Transverse colon (tissue), 4 donors: ENCODE measurements around the gene PPP1R15B. TPM values are rescaled to one million over a fixed set of nuclear protein-coding genes. Genes with fewer than 3 reads are reported as not detected.

Experiments
- DNase-seq: peaks from one replicate; pipeline ENCODE4 v3.0.0-alpha.2; 2019
- H3K27ac ChIP-seq, 4 donors: fragments of 200-600 bp; sonication (generic); 2 replicates each; pipeline ENCODE4 v1.5.1; 2016 to 2018; ENCODE audit warnings: inconsistent platforms in 4 of 4
- H3K27me3 ChIP-seq: fragments of 200-600 bp; sonication (generic); 2 replicates; pipeline ENCODE4 v1.5.1; 2017; ENCODE audit warnings: inconsistent platforms
- H3K36me3 ChIP-seq, 4 donors: fragments of 200-600 bp; sonication (generic); 2 replicates each; pipeline ENCODE4 v1.5.1; 2017 to 2019; ENCODE audit warnings: inconsistent platforms in 4 of 4
- H3K4me1 ChIP-seq, 4 donors: fragments of 200-600 bp; sonication (generic); 2 replicates each; pipeline ENCODE4 v1.5.1; 2017 to 2020; ENCODE audit warnings: inconsistent platforms in 4 of 4
- H3K4me3 ChIP-seq, 4 donors: fragments of 200-600 bp; sonication (generic); 1 replicate in 1 of 4; 2 replicates in 3 of 4; pipeline versions ENCODE4 v1.5.1 to v1.6.1; 2017 to 2019; ENCODE audit warnings: inconsistent platforms in 4 of 4
- H3K9me3 ChIP-seq, 2 donors: fragments of 200-600 bp; sonication (generic); 2 replicates each; pipeline ENCODE4 v1.5.1; 2017 to 2019; ENCODE audit warnings: inconsistent platforms in 2 of 2
- CTCF ChIP-seq, 5 experiments: fragments of 200-600 bp in 3 of 5; fragments of 450-650 bp in 2 of 5; sonication (generic) in 3 of 5; IDR thresholded peaks; 1 replicate in 2 of 5; 2 replicates in 3 of 5; pipeline ENCODE4 v1.5.1; 2016 to 2017; ENCODE audit warnings: antibody characterized with exemption in 5 of 5, inconsistent platforms in 3 of 5, mild to moderate bottlenecking in 2 of 5, moderate library complexity in 1 of 5
- EP300 ChIP-seq: sonication (generic); formaldehyde crosslinking; IDR thresholded peaks from one replicate; pipeline ENCODE4 v1.6.1; 2017; ENCODE audit warnings: antibody characterized with exemption, low read depth
- POLR2A ChIP-seq: fragments of 450-650 bp; IDR thresholded peaks from one replicate; pipeline ENCODE4 v1.6.1; 2016; ENCODE audit warnings: antibody characterized with exemption, mild to moderate bottlenecking, moderate library complexity
- POLR2AphosphoS5 ChIP-seq, 3 donors: sonication (generic); formaldehyde crosslinking; IDR thresholded peaks; one replicate each; pipeline ENCODE4 v1.6.1; 2016; ENCODE audit warnings: antibody characterized with exemption in 3 of 3
- WGBS, 2 donors: methylation state at CpG; one replicate each; pipeline ENCODE4 v1.1.5; 2018; ENCODE audit warnings: low coverage in 1 of 2; 5-methylcytosine and 5-hydroxymethylcytosine counted together
- in situ Hi-C, 4 donors: fragments of 200-750 bp; cut with MboI; loops; one replicate each; pipeline versions ENCODE4 v1.15.0 to v1.15.1; 2017; ENCODE audit warnings: low sequenced_read_pairs in 3 of 4, low pct_ligation_motif_present in 1 of 4, low pct_unique_long_range_greater_than_20kb in 1 of 4
- intact Hi-C: fragments of 100-400 bp; cut with DNase I; formaldehyde crosslinking; loops from one replicate; pipeline ENCODE4 v1.15.1; 2023; ENCODE audit warnings: low total_unique reads
- total RNA-seq, 4 donors: library from RNA; depleted of rRNA; stranded (reverse); fragments of >200 nt; gene quantifications; one replicate each; pipeline ENCODE4 v1.1.0, GENCODE V29; 2016

The PPP1R15B gene
- total RNA-seq, 4 donors from 2014 or later: 30.8 to 74.2 (median 54.5) TPM

DNA sequence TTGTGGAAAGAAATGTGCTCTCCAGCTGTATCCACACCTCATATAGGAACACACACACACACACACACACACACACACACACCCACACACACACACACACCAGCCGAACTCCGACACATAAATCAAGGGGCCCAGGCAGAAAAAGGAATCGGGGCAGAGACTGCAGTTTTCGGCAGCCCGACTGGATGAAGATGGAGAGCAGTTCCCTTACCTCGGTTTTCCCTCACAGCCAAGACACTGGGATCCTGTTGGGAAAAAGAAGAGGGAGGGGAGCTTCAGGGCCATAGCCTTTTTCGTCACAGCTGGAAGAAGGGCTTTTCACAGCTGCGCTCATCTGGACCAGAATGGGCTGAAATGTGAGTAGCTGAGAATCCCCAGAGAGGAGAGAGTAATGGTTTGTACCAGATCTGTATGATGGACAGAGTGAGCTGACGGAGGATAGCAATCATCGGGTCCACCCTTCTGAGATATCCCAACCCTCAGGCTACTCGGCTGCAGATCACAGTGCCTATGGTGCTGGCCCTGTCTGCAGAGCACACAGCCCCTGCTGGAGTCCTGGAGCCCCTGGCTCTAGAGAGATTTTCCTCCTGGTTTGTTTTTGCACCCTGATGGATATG lies 45.3 kb upstream of the PPP1R15B start:
- peaks cover 5 to 24% (median 14%) of the 10 kb centered on the region in 4 donors for H3K4me1 ChIP-seq
- TF ChIP-seq POLR2AphosphoS5 (IDR thresholded peaks at IDR 0.05): no peak
- no peak for TF ChIP-seq POLR2A
- TF ChIP-seq CTCF (IDR thresholded peaks at IDR 0.05): no peak
- TF ChIP-seq EP300: no peak
- WGBS, 2 donors: 74% methylated on average over 11 of the region's 11 CpGs; no CpG with 5 or more reads in 1 of the 2 donors
- H3K27me3 ChIP-seq: no peaks in the 10 kb centered on the region
- intact Hi-C loops (no loop called here), in situ Hi-C loops (no loop called here)
- peaks cover 0 to 21% (median 7%) of the 10 kb centered on the region in 4 donors for H3K36me3 ChIP-seq
- H3K4me3 ChIP-seq: no peak overlapping the region
- H3K27ac ChIP-seq: peak overlapping the region in 2 of 4 donors; percentile 6 to 44
- no peak for DNase-seq
- H3K9me3 ChIP-seq: no peaks in the 10 kb centered on the region

DNA sequence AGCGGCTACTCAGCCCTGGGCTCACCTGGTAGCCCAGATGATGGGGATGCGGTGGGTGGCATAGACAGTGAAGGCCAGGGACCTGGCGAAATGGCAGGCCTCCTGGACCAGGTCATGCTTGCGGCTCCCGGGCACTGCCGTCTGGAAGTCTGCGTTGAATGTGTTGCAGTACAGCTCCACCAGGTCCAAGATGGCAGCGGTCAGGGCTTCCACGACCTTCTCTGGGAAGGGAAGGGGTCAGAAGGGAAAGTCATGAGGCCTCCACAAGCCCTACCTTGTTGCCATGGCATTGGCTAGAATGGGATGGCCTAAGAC lies 44.2 kb upstream of the PPP1R15B start:
- in situ Hi-C loops (no loop called here), intact Hi-C loops (no loop called here)
- Histone ChIP-seq H3K4me3 (no peak overlapping the region), H3K27me3 (no peaks in the 10 kb centered on the region), H3K36me3 (peaks cover 0 to 18% (median 7%) of the 10 kb centered on the region in 4 donors), H3K27ac (no peak overlapping the region), H3K9me3 (no peaks in the 10 kb centered on the region), H3K4me1 (peaks cover 16 to 36% (median 26%) of the 10 kb centered on the region in 4 donors)
- WGBS, 2 donors: 97% methylated on average over 9 of the region's 9 CpGs; no CpG with 5 or more reads in 1 of the 2 donors
- DNase-seq: no peak
- TF ChIP-seq EP300 (no peak), POLR2A (no peak), POLR2AphosphoS5 (IDR thresholded peaks at IDR 0.05) (no peak), CTCF (IDR thresholded peaks at IDR 0.05) (no peak)

DNA sequence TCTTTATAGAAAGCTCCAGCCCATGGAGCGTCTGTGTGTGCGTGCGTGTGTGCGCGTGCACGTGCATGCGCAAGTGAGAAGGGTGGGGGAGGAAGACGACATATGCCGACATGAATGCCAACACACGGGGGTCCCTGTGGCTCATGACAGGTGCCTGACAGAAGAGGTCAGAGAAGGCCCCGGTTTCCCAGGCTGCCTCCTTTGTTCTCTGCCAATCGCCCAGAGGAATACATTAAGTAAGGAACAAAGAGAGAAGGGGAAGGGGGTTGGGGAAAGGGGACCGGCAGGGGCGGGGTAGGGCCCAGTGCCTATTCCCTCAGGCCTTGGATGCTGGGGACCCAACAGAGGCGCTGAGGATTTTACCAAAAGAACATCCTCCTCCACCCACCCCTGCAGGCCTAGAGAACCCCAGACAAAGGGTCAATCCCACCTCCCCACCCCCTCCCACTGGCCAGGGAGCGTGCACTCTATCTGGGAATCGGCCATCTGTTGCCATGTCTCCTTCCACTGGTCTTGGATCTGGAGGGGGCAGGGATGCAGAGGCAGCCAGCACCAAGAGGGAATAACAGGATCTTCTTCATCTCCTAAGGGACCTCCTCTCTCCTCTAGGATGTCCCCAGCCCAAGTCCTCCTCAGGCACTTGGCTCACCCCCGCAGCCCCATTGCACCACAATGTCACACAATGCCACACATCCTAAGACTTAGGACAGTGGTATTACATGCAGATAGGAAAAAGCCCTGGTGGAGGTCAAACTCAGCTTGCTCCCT lies 43.6 kb upstream of the PPP1R15B start:
- intact Hi-C loops: no loop called here
- peaks cover 0 to 18% (median 7%) of the 10 kb centered on the region in 4 donors for H3K36me3 ChIP-seq
- no peak overlapping the region for H3K4me3 ChIP-seq
- no peaks in the 10 kb centered on the region for H3K9me3 ChIP-seq
- H3K27me3 ChIP-seq: no peaks in the 10 kb centered on the region
- in situ Hi-C loops: no loop called here
- peaks cover 20 to 38% (median 27%) of the 10 kb centered on the region in 4 donors for H3K4me1 ChIP-seq
- DNase-seq: no peak
- 85% methylated on average over 18 of the region's 18 CpGs; no CpG with 5 or more reads in 1 of the 2 donors for WGBS, 2 donors
- TF ChIP-seq POLR2A (no peak), EP300 (no peak), POLR2AphosphoS5 (IDR thresholded peaks at IDR 0.05) (no peak), CTCF (IDR thresholded peaks at IDR 0.05) (no peak)
- peak overlapping the region in 1 of 4 donors; percentile 97 for H3K27ac ChIP-seq

DNA sequence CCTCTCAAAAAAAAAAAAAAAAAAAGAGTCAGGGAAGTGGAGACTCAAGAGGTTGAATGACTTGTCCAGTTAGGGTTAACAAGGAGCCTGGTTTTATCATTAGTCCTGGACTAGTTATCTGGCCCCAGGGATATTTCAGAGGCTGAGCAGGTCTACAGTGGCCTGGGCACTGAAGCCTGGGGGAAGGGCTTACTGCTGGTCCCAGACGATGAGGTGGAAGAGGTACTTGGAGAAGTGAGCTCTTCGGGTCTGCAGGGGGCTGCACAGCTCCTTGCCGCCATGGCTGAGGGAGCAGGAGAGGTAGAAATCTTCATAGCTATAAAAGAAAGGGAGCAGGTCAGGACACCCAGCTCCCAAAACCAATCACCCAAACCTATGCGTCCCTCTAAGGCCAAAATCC lies 42.9 kb upstream of the PPP1R15B start:
- DNase-seq: no peak
- Histone ChIP-seq H3K27ac (peak overlapping the region in 2 of 4 donors; percentile 90 to 97), H3K36me3 (peaks cover 0 to 13% (median 5%) of the 10 kb centered on the region in 4 donors), H3K9me3 (no peaks in the 10 kb centered on the region), H3K4me1 (peaks cover 27 to 46% (median 35%) of the 10 kb centered on the region in 4 donors), H3K27me3 (no peaks in the 10 kb centered on the region), H3K4me3 (no peak overlapping the region)
- no peak for TF ChIP-seq CTCF (IDR thresholded peaks at IDR 0.05)
- TF ChIP-seq POLR2A: no peak
- TF ChIP-seq POLR2AphosphoS5 (IDR thresholded peaks at IDR 0.05): no peak
- no peak for TF ChIP-seq EP300
- 75 to 93% methylated on average over 1 to 4 of the region's 4 CpGs for WGBS, 2 donors
- intact Hi-C loops: no loop called here
- in situ Hi-C loops: no loop called here
